ENCODE data around the gene PDE6D.

The PDE6D gene

DNA sequence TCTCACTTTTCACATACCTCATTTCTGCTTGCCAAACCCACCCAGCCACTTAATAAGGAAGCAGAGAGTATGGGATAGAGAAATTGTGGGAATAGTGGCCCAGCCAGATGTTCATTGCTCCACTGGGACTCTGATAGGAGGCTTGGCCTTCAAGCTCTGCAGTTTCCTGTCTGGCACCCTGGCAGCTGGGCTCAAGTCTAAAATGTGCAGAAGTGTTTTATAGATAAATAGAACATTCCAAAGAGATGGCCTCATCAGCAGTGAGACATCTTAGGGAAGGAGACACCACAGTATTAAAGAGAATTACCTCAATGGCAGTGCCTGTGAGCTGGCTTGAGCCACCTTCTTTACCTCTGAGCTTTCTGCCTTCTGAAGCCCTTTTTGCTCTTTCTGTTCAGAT is 29.8 kb upstream of the PDE6D start:
- no peak for TF ChIP-seq CTCF (IDR thresholded peaks at IDR 0.05; ENCODE audit: insufficient read depth, low read length, poor library complexity, severe bottlenecking)
- H3K36me3 ChIP-seq (ENCODE audit: control insufficient read depth, insufficient read depth, low read length): peaks cover 18% of the 10 kb centered on the region
- no peak for DNase-seq (ENCODE audit: extremely low read depth, insufficient read length)

DNA sequence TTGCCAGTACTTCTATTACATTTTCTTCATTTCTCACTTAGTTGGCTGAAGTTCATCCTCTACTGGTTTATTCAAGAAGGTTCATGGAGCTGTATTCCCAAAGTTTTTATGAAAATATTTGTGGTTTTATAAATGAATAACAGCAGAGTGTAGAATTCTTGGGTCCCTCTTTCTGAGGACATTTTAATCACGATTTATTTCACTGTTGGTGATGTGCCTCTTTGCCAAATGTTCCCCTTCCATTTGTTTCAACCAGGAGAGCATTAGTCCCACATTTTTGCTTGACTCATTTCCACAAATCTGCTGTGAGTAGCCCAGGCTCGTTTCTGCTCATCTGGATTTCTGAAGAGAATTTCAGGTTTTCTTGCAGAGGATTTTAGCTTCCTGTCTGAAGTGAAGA is 25.9 kb upstream of the PDE6D start:
- H3K4me3 ChIP-seq (replicated peaks; ENCODE audit: low read depth, low read length): no peak overlapping the region
- DNase-seq (ENCODE audit: extremely low read depth, insufficient read length): no peak
- no peak for TF ChIP-seq CTCF (IDR thresholded peaks at IDR 0.05; ENCODE audit: insufficient read depth, low read length, poor library complexity, severe bottlenecking)
- H3K27me3 ChIP-seq (replicated peaks; ENCODE audit: control insufficient read depth, insufficient read depth, low read length): no peaks in the 10 kb centered on the region
- peaks cover 24% of the 10 kb centered on the region for H3K36me3 ChIP-seq (ENCODE audit: control insufficient read depth, insufficient read depth, low read length)

More for the DNA sequence above, 29.8 kb upstream of the PDE6D start:
- Histone ChIP-seq H3K27me3 (replicated peaks; ENCODE audit: control insufficient read depth, insufficient read depth, low read length) (no peaks in the 10 kb centered on the region), H3K4me3 (replicated peaks; ENCODE audit: low read depth, low read length) (no peak overlapping the region)

GRCh38 chr2:231803501-231804138 is 22.5 kb upstream of the PDE6D start:
- Histone ChIP-seq H3K4me3 (replicated peaks; ENCODE audit: low read depth, low read length) (no peak overlapping the region), H3K27me3 (replicated peaks; ENCODE audit: control insufficient read depth, insufficient read depth, low read length) (no peaks in the 10 kb centered on the region), H3K36me3 (ENCODE audit: control insufficient read depth, insufficient read depth, low read length) (peaks cover 18% of the 10 kb centered on the region)
- TF ChIP-seq CTCF (IDR thresholded peaks at IDR 0.05; ENCODE audit: insufficient read depth, low read length, poor library complexity, severe bottlenecking): no peak
- no peak for DNase-seq (ENCODE audit: extremely low read depth, insufficient read length)

GRCh38 chr2:231800493-231801091 is 19.5 kb upstream of the PDE6D start:
- peaks cover 18% of the 10 kb centered on the region for H3K36me3 ChIP-seq (ENCODE audit: control insufficient read depth, insufficient read depth, low read length)
- DNase-seq (ENCODE audit: extremely low read depth, insufficient read length): no peak
- H3K27me3 ChIP-seq (replicated peaks; ENCODE audit: control insufficient read depth, insufficient read depth, low read length): no peaks in the 10 kb centered on the region
- no peak overlapping the region for H3K4me3 ChIP-seq (replicated peaks; ENCODE audit: low read depth, low read length)
- TF ChIP-seq CTCF (IDR thresholded peaks at IDR 0.05; ENCODE audit: insufficient read depth, low read length, poor library complexity, severe bottlenecking): peak; percentile 65

- TF ChIP-seq CTCF (IDR thresholded peaks at IDR 0.05; ENCODE audit: insufficient read depth, low read length, poor library complexity, severe bottlenecking): peak; percentile 12
- H3K36me3 ChIP-seq (ENCODE audit: control insufficient read depth, insufficient read depth, low read length): peaks cover 17% of the 10 kb centered on the region
- no peak overlapping the region for H3K4me3 ChIP-seq (replicated peaks; ENCODE audit: low read depth, low read length)
- no peak for DNase-seq (ENCODE audit: extremely low read depth, insufficient read length)
- H3K27me3 ChIP-seq (replicated peaks; ENCODE audit: control insufficient read depth, insufficient read depth, low read length): no peaks in the 10 kb centered on the region
Measured at GRCh38 chr2:231795525-231796327, 14.6 kb upstream of the PDE6D start.

Measured in GM06990 (cell line).